Renal cortex interstitium (tissue), 11 donors: ENCODE data around the gene HIPK2. TPM values are rescaled to one million over a fixed set of nuclear protein-coding genes. Genes with fewer than 3 reads are reported as not detected.

Experiments used
- DNase-seq, 11 donors: peaks; one replicate each; pipeline ENCODE4 v3.0.0-alpha.2; 2013; ENCODE audit warnings: low read depth in 9 of 11, low spot score in 4 of 11; ENCODE audit errors: extremely low read depth in 1 of 11
- polyA plus RNA-seq, 3 donors: library from polyadenylated mRNA; unstranded; fragments of 120-200 nt; gene quantifications; one replicate each; pipeline ENCODE4 v1.2.1, GENCODE V29; 2013; ENCODE audit not compliant: insufficient read length in 3 of 3

HIPK2 gene
- polyA plus RNA-seq, 3 donors: 95.7 to 105 (median 99.3) TPM

DNA sequence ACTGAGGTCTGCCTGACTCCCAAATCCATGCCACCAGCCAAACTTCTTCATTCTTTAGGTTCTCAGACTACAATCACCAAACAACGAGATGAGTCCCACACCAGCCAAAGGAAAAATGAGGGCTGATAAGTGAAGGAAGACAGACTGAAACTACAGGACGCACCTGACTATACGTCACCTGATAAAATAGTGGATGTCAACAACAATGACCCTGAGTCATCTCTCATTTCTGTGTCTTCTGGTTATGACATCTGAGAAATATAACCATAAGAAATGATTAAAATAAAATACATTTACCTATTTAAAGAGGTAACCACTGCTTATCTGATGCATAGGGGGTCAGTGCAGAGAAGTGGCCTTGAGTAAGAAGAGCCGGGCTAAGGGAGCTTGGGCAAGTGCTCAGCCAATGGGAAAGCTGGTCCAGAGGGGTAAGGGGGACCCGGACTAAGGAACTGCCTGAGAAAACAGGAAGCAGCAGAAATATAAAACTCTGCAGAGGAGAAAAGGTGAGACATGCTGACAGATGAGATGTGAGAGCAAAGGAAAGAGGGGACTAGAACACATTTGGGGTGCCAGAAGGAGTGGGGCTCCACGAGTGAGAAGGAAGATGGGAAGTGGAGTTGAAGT is 51.8 kb downstream of the HIPK2 start:
- no peak for DNase-seq

DNA sequence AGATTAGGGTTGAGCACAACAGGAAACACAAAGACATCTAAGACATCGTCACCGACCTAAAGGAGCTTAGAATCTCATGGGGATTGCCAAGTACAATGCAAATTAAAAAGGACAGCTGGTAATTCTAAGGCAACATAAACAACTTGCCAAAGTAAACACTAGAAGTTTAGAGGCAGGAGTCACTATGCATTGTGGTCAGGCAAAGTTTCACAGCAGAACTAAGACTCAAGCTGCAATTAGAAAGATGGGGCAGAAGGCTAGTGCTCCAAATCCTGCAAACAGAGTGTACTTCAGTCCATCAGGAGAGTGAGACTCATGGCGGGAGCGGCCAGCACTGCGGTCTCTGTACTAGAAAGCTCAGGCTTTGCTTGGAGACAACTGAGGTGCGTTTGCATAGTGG is 52.7 kb downstream of the HIPK2 start:
- DNase-seq: no peak

DNA sequence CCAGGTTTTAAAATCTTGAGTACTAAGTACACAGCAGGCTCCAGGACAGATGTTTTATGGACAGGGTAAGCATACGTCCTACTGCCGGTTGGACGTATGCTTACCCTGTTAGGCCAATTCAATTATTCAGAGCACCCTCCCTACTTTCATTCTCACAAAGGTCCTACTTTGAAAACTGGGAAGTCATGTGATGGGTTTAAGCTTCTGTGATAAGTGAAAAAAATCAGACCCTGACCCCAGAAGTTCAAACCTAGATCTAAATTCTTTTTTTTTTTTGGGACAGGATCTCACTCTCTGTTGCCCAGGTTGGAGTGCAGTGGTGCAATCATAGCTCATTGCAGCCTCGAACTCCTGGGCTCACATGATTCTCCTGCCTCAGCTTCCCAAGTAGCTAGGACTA is 55.2 kb downstream of the HIPK2 start:
- no peak for DNase-seq

DNA sequence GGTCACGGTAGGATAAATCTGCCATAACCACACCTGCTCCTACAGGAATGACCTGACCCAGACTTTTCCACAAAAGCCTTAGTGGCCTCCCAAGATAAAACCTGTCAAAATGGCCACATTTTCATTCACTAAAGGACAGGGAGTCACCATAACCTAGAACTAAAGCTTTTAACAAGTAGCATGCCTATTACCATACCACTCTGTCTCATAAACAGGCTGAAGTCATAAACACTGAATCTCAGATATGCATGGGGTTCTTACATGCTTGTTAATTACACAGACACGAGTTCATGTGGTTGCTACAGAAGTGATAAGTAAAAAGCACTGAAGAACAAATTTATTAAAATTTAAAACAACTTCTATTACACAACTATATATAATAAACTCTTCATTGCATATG is 56.0 kb downstream of the HIPK2 start:
- DNase-seq: no peak

DNA sequence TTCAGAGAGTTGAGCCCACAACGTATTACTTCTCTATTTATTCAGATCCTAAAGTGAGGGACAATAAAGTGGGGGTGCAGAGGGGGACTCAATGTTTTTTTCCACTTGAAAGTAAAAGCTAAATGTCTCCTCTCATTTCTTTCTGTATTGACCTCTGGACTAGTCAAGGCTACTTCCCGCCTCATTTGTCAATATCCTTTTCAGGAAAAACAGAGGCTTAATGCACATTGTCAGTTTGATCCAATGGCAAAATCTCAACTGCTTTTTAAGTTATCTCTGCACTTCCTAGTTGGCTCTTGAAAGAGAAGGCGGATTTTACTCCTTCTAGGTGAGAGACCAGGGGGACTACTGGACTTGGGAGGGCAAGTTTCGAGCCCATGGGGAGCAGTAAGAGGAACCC is 56.4 kb downstream of the HIPK2 start:
- DNase-seq: no peak

DNA sequence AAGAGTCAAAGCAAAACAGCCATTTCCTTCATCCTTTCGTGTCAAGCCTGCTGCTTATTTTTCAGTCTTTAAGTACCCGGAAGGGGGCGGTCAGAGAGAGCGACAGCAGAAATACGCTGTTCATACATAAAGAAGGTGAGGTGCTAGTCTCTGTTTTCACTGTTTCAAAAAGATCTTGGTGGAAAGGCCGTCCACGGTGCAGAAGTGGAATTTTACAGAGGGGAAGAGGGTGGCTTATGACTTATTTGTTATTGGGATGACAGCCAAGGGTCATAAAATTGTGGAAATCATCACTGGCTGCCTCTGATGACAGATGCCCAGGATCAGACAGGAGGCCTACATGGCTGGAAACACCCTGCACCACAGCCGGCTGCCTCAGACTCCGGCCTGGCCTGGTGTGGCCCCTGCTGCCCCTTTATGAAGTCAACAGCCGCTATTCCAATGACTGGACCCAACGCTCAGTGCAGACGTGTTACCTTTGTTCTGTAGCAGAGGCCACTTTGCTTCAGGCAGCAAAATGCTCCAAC is 57.0 kb downstream of the HIPK2 start:
- DNase-seq: no peak

DNA sequence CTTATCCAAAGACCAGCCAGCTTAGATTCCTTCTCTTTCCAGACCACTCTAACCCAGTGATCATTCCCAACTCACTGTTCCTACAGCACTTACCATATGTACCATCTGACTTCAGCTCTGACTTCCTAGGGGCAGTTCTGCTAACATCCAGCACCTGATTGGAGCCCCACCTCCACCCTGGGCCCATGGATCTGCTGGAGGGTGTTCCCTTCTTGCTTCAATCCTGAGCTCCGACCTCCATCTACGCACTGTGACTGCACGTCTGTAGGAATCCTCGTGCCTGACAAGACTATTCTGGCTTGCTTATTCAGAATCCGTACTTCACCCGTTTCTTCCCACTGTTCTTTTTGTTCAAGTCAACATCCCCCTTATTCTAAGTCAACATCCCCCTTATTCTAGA is 57.6 kb downstream of the HIPK2 start:
- DNase-seq: no peak

DNA sequence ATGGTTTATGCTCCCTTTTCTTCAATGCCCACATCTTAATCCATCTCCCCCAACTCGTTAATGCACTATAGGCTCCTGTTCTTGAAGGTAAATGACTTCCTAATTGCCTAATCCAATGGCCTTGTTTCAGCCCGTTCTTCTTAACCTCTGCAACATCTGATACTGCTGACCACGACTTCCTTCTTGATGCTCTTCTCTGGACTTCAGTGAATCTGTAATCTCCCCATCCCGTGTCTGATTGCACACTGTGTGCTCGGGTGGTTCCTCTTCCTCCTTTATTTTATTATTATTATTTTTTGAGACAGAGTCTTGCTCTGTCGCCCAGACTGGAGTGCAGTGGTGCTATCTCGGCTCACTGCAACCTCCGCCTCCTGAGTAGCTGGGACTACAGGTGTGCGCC is 58.9 kb downstream of the HIPK2 start:
- no peak for DNase-seq

DNA sequence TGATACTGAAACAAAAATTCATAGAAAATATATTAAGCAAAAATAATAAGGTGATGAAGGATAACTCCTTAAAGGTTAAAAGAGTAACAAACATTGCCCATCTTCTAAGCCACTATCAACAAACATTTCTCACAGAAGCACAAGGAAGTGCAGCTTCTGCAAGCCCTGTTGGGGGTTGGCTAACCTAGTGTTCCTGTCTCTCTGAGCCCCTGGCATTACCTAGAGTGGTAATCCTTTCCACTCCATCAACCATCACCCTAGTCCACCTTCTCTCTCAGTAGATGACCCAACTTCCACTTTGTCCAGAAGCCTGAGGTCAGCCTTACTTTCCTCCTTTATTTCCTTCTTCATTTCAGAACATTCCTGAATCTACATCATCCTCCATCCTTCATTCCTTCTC is 59.7 kb downstream of the HIPK2 start:
- DNase-seq: no peak

DNA sequence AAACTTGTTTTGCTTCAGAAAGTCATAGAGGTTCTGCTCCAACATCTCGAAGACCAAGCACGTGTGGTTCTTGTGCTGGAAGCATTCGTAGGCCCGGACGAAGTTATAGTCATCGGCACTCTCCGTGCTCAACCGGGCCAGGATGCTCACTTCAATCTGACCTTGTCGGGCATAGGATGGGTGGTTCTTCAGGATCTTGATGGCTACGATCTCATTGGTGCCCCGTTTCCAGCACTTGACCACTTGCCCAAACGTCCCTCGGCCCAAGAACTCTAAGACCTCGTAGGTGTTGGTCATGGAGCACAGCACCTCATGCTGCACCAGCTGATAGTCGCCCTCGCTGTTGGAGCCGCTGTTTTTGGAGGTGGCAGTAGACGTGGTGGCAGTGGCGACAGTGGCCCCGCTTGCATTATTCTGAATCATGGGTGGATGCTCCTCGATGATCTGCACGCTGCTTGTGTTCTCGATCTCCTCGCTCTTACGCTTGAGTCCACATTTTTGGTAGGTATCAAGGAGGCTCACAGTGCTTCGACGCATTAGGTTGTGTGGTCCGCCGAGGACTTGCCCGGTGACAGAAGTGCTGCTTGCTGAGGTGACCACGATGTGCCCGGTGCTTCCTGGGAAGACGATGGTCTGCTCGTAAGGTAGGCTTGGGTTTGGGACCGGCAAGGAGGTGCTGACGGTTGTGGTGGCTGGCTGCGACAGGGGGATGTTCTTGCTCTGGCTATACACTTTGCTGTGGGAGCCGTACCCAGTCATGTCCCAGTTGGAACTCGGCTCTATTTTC is 61.4 kb downstream of the HIPK2 start:
- DNase-seq: no peak

DNA sequence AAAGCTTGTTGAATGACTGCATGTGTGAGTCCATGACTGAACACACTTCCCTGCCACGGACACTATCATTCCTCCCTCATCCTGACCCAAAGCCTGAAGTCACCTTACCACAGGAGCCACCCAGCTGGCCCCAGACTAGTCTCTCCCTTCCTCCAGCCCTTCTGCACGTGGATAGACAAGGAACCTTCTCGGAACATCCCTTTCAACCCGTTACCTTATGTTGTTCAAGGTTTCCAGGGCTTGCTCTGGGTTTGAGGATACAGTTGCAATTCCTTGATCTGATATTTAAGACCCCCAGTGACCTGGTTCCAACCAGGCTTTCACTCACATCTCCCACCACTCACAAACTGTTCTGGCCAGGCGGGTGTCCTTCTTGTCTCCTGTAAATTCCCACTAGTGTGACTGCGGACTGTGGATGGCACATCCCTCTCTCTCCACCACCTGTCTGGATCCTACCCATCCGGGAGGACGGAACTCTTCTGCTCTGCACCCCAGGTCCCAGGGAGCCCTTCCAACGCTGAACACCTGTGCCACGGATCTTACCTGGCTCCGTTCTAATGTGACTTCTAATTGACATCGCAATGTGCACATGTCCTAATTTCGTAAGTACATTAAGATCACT is 62.5 kb downstream of the HIPK2 start:
- no peak for DNase-seq

DNA sequence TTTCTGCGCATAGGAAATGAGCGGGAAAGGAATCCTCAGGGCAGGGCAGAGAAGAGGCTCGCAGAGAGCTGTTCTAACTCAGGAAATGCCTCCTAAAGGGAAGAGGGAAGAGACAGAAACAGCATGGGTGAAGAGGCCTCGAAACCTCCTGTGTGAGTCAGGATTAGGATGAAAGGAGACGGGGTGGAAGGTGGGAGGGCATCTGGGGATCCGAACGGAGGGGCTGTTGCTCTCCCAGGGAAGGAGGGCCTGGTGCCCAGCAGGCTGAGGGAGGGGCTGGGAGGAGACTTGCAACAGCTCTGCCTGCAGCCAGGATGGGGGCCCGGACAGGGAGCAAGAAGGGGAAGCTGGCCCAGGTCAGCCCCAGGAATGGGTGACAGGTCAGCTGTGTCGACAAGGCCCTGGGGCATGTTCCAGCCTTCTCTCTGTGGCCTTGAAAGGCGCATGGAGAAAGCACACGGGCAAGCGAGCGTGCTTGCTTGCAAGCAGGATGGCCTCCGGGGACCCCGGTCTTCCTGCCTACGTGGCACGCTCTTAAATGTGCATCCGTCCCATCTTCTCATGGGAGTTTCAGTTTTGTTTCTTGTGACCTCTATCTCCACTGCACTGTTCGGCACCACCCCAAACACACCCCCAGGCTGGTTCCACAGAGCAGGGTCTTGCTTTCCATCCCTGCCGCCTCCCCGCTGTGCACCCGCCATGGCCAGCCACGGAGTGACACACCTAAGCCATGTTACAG is 63.5 kb downstream of the HIPK2 start:
- no peak for DNase-seq

DNA sequence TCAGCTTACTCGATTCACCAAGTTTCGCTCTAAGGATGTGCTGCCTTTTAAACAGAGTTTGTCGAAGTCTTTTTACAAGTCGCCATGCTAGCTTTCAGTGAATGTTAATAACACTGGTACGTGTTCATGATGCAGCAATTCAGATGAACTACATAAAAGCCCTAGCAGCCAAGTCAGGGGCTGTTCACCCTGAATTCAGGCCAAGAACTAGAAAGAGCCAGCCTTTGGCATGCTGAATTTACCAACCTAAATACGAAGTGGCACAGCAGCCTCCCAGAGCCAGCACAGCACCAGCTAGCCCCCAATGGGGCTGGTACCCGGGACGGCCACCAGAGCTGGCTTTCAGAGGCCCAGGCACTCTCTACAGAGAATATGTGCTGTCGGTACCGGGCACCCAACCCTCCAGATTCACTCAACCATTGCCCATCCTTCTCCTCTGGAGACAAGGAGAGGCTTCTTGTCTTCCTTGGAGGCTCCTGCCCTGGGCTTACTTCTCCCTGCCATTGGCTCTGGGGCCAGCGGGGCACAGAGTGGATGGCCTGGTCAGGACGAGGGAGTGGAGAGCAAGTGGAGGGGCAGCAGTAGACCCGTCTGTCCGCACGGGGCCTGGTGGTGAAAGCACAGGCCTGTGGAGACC is 64.2 kb downstream of the HIPK2 start:
- no peak for DNase-seq

DNA sequence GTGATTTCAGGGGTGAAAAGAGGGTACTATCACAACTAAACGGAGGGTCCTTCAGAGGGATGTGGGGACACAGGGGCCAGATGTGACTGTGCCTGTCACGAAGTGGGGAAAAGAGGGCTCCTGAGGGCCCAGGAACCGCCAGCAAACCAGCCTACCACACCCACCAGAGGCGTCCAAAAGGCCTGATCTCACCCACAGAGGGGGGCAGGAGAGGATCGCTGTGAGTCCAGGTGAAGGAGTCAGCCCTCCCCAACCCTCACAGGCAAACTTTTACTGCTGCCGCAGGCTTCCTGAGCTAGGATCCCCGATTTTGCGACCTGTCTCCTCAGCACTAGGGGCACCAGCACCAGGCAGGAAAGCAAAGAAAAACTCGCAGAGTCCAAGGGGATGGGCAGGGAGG is 64.7 kb downstream of the HIPK2 start:
- no peak for DNase-seq

DNA sequence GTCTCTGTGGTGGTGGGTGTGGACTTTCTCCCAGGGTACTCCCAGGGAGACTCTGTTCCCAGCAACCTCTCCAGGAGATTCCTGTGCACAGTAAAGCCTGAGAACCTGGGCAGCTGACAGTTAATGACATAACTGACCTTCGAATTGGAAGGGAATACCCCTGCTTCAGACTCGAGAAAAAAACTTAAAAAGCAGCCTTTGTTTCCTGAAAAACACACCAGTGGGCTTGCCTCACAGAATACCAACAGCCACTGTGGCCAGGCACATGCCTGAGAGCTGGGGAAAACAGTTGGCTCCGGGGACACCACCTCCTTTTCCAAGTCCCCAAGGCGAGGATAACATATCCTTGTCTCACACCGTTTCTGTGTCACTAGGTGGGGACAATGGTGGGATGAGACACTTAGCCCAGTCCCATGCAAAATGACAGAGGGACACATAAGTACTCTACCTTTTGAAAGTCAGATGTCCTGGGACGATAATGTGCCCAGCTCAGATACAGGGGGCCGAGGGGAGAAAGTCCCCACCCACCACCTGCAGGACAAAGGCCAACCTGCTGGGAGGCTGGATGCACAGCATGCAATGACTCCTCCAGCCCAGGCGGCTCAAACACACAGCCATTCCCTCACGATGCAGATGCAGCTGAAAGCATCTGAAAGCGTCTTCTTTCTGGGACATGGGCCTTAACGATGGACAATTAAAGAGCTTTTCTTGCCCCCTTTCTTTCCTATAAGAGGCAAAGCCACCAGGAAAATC is 65.6 kb downstream of the HIPK2 start:
- no peak for DNase-seq

DNA sequence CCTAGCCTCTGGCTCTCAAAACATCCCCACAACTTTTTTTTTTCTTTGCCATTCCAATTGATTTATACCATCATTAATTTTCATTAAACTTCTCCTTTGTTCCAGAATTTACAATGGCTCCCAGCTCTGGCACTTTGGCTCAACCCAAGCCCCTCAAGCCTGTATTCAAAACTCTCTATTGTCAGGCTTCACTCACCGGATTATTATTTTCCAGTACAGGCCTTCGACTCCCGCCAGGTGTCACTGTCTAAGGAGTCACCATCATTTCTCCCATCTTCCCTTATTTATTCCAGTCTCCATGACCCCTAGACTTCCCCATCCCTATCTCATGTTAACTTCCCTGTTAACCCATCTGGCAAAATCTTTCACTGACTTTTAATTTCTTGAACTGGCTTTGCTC is 67.8 kb downstream of the HIPK2 start:
- DNase-seq: no peak

DNA sequence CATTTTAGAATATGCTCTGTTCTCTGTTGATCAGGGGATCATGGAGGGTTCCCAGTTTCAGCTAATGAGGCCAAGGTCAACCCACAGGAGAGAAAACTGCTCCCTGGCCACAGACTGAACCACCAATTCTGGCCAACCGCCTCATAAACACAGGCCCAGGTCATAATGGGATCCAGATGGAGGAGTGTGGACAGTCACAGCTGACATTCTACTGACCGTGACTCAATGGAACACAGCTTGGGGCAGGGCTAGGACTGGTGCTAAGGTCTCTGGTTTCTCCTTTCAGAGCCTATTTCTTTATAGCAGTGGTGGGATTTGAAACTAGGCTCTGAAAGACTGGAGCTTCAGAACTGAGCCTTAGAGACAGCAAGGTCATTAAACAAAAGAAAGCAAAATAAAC is 68.3 kb downstream of the HIPK2 start:
- no peak for DNase-seq

DNA sequence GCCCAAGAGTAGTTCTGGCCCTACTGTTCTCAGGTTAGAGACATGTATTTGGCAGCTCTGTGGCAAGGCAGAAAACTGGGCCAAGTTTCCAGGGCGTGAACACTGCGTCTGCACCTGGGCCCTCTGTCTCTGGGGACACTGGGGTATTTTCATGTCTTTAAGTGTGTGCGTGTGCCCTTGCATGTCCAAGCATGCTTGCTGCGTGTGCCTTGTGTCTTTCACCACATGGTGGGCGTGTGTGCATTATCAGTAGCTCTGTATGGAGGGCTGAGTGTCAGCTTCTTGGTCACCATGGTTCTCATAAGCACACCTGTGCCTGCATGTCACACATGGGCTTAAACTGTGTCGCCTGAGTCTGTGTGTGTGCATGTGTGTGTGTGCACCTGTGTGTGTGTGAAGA is 69.3 kb downstream of the HIPK2 start:
- no peak for DNase-seq

DNA sequence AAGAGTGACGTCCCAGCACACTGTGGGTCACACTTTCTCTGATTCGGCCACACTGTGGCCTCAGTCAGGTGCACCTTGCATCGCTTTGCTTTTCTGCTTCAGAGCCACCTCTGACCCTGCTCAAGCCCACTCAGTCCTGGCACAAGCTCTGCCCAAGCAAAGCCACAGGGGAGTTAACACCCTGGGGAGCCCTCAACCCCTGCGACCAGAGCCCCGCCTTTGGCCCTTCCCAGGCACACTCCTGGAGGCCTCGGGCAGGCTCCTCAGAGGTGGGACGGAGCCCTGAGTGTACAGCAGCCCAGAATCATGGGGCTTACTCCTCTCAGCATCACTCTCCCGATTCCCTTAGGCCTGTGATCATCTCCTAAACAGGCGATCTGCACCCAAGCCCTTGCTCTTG is 71.0 kb downstream of the HIPK2 start:
- DNase-seq: no peak
